Astrocyte (in vitro differentiated cells and primary cell): ENCODE results near the gene DNAJC16. TPM values are rescaled to one million over a fixed set of nuclear protein-coding genes. Genes with fewer than 3 reads are reported as not detected.

Experiments
- DNase-seq: peaks from one replicate; pipeline ENCODE4 v3.0.0-alpha.2; 2010; ENCODE audit warnings: low read depth
- FAIRE-seq: peaks from 2 replicates; lab custom pipeline; 2011; peaks lifted over from hg19 to GRCh38; lab: Jason Lieb, UNC
- H2AFZ ChIP-seq: 2 replicates; pipeline ENCODE4 v1.6.0; 2012; ENCODE audit warnings: low read depth, low read length, inconsistent platforms
- H3K27ac ChIP-seq: 2 replicates; pipeline ENCODE4 v1.5.1; 2011; ENCODE audit warnings: low read depth, low read length, inconsistent platforms
- H3K27me3 ChIP-seq: 2 replicates; pipeline ENCODE4 v1.6.0; 2011; ENCODE audit warnings: low read length, inconsistent platforms; ENCODE audit not compliant: insufficient read depth
- H3K36me3 ChIP-seq: 2 replicates; pipeline ENCODE4 v1.5.1; 2011; ENCODE audit warnings: low read length, inconsistent platforms; ENCODE audit not compliant: insufficient read depth
- H3K4me1 ChIP-seq: 2 replicates; pipeline ENCODE4 v1.5.1; 2011; ENCODE audit warnings: low read length, inconsistent platforms; ENCODE audit not compliant: insufficient read depth
- H3K4me2 ChIP-seq: 2 replicates; pipeline ENCODE4 v1.6.0; 2012; ENCODE audit warnings: low read length, inconsistent platforms
- H3K4me3 ChIP-seq: 2 replicates; pipeline ENCODE4 v1.5.1; 2011; ENCODE audit warnings: low read depth, mild to moderate bottlenecking, low read length, inconsistent platforms; ENCODE audit not compliant: insufficient read depth
- H3K79me2 ChIP-seq: 2 replicates; pipeline ENCODE4 v1.6.0; 2012; ENCODE audit warnings: mild to moderate bottlenecking, low read length, inconsistent platforms; ENCODE audit not compliant: insufficient read depth
- H3K9ac ChIP-seq: 2 replicates; pipeline ENCODE4 v1.6.0; 2012; ENCODE audit warnings: mild to moderate bottlenecking, low read length, inconsistent platforms
- H3K9me3 ChIP-seq: 2 replicates; pipeline ENCODE4 v1.5.1; 2012; ENCODE audit warnings: low read depth, mild to moderate bottlenecking, low read length, inconsistent platforms; ENCODE audit not compliant: insufficient read depth
- H4K20me1 ChIP-seq: 2 replicates; pipeline ENCODE4 v1.6.0; 2012; ENCODE audit warnings: low read length, inconsistent platforms; ENCODE audit not compliant: insufficient read depth
- H3K27ac Mint-ChIP-seq: one replicate; pipeline ENCODE4 v1.8.0; 2021; ENCODE audit warnings: mild to moderate bottlenecking, mixed read lengths; ENCODE audit not compliant: unreplicated experiment
- H3K27me3 Mint-ChIP-seq: one replicate; pipeline ENCODE4 v1.8.0; 2021; ENCODE audit warnings: low read depth, mixed read lengths; ENCODE audit not compliant: unreplicated experiment
- H3K36me3 Mint-ChIP-seq: one replicate; pipeline ENCODE4 v1.8.0; 2021; ENCODE audit warnings: low read depth, mixed read lengths; ENCODE audit not compliant: unreplicated experiment
- H3K4me1 Mint-ChIP-seq: one replicate; pipeline ENCODE4 v1.8.0; 2021; ENCODE audit warnings: low read depth, mixed read lengths; ENCODE audit not compliant: unreplicated experiment
- H3K4me3 Mint-ChIP-seq: one replicate; pipeline ENCODE4 v1.8.0; 2021; ENCODE audit warnings: mild to moderate bottlenecking, moderate library complexity, mixed read lengths; ENCODE audit not compliant: unreplicated experiment
- H3K9me3 Mint-ChIP-seq: one replicate; pipeline ENCODE4 v1.8.0; 2021; ENCODE audit warnings: mild to moderate bottlenecking, mixed read lengths; ENCODE audit not compliant: unreplicated experiment
- CTCF ChIP-seq: IDR thresholded peaks from 2 replicates; pipeline ENCODE4 v1.5.1; 2011; ENCODE audit warnings: low read depth, mild to moderate bottlenecking, inconsistent platforms, low read length, moderate library complexity; ENCODE audit not compliant: insufficient read depth
- EZH2 ChIP-seq: IDR thresholded peaks from 2 replicates; pipeline ENCODE4 v1.6.1; 2012; ENCODE audit warnings: mild to moderate bottlenecking, low read length, inconsistent platforms; ENCODE audit not compliant: insufficient read depth
- total RNA-seq: library from RNA; stranded (reverse); gene quantifications from 2 replicates; pipeline ENCODE4 v1.2.1, GENCODE V29; 2021

The DNAJC16 gene
- total RNA-seq, 1 donor from 2014 or later: 19.6 TPM

- FAIRE-seq (no peak), DNase-seq (no peak)
- peak overlapping the region; percentile 78 for H3K4me3 Mint-ChIP-seq
- H3K79me2 ChIP-seq: peaks cover 78% of the 10 kb centered on the region
- H3K27me3 ChIP-seq: no peaks in the 10 kb centered on the region
- H3K4me3 ChIP-seq: peak overlapping the region; percentile 3
- peak overlapping the region; percentile 39 for H3K27ac ChIP-seq
- H3K9me3 ChIP-seq: no peaks in the 10 kb centered on the region
- H3K9me3 Mint-ChIP-seq: no peaks in the 10 kb centered on the region
- peak overlapping the region; percentile 98 for H3K4me2 ChIP-seq
- peaks cover 17% of the 10 kb centered on the region for H3K4me1 Mint-ChIP-seq
- H3K27me3 Mint-ChIP-seq: no peaks in the 10 kb centered on the region
- peaks cover 25% of the 10 kb centered on the region for H3K4me1 ChIP-seq
- no peaks in the 10 kb centered on the region for H3K36me3 Mint-ChIP-seq
- H4K20me1 ChIP-seq: peaks cover 40% of the 10 kb centered on the region
- no peak overlapping the region for H2AFZ ChIP-seq
- H3K9ac ChIP-seq: no peak overlapping the region
- H3K36me3 ChIP-seq: no peaks in the 10 kb centered on the region
- TF ChIP-seq CTCF (no peak), EZH2 (no peak)
- no peak overlapping the region for H3K27ac Mint-ChIP-seq
These were observed 93.5 kb downstream of the DNAJC16 start for GRCh38 chr1:15620155-15620545.

- FAIRE-seq (no peak), DNase-seq (no peak)
- Histone ChIP-seq H3K4me1 (peaks cover 25% of the 10 kb centered on the region), H2AFZ (no peak overlapping the region), H4K20me1 (peaks cover 48% of the 10 kb centered on the region), H3K79me2 (peaks cover 87% of the 10 kb centered on the region), H3K27me3 (no peaks in the 10 kb centered on the region), H3K27ac (no peak overlapping the region), H3K9me3 (no peaks in the 10 kb centered on the region), H3K9ac (no peak overlapping the region), H3K4me3 (no peak overlapping the region), H3K36me3 (no peaks in the 10 kb centered on the region), H3K4me2 (peak overlapping the region; percentile 98)
- TF ChIP-seq CTCF: no peak
- no peak for TF ChIP-seq EZH2
- Mint-ChIP-seq H3K36me3 (no peaks in the 10 kb centered on the region), H3K4me3 (peak overlapping the region; percentile 12), H3K27me3 (no peaks in the 10 kb centered on the region), H3K9me3 (no peaks in the 10 kb centered on the region), H3K4me1 (peaks cover 17% of the 10 kb centered on the region), H3K27ac (no peak overlapping the region)
These were observed 94.4 kb downstream of the DNAJC16 start for GRCh38 chr1:15620902-15621682.

- Histone ChIP-seq H3K79me2 (peaks cover 96% of the 10 kb centered on the region), H3K36me3 (no peaks in the 10 kb centered on the region), H3K27ac (no peak overlapping the region), H3K4me3 (no peak overlapping the region), H3K4me2 (no peak overlapping the region), H4K20me1 (peaks cover 54% of the 10 kb centered on the region), H2AFZ (no peak overlapping the region), H3K9ac (no peak overlapping the region), H3K27me3 (no peaks in the 10 kb centered on the region), H3K9me3 (no peaks in the 10 kb centered on the region), H3K4me1 (peaks cover 18% of the 10 kb centered on the region)
- TF ChIP-seq EZH2 (no peak), CTCF (no peak)
- Mint-ChIP-seq H3K36me3 (no peaks in the 10 kb centered on the region), H3K27me3 (no peaks in the 10 kb centered on the region), H3K27ac (no peak overlapping the region), H3K9me3 (no peaks in the 10 kb centered on the region), H3K4me3 (no peak overlapping the region), H3K4me1 (peaks cover 10% of the 10 kb centered on the region)
- DNase-seq (no peak), FAIRE-seq (no peak)
These were observed 95.3 kb downstream of the DNAJC16 start for GRCh38 chr1:15621975-15622374.
